Neural crest cell (in vitro differentiated cells): ENCODE results near the gene CACTIN. TPM values are rescaled to one million over a fixed set of nuclear protein-coding genes. Genes with fewer than 3 reads are reported as not detected.

Experiments
- DNase-seq: peaks from one replicate; pipeline ENCODE4 v3.0.0; 2021; ENCODE audit warnings: low read depth, mixed read lengths, low spot score
- H3K27ac Mint-ChIP-seq: one replicate; pipeline ENCODE4 v1.8.0; 2021; ENCODE audit warnings: mild to moderate bottlenecking, mixed read lengths; ENCODE audit not compliant: unreplicated experiment
- H3K27me3 Mint-ChIP-seq: 2 replicates; pipeline ENCODE4 v1.8.0; 2021; ENCODE audit warnings: low read depth, mild to moderate bottlenecking, mixed read lengths
- H3K36me3 Mint-ChIP-seq: 2 replicates; pipeline ENCODE4 v1.8.0; 2021; ENCODE audit warnings: low read depth, mild to moderate bottlenecking, mixed read lengths
- H3K4me1 Mint-ChIP-seq: 2 replicates; pipeline ENCODE4 v1.8.0; 2021; ENCODE audit warnings: mixed read lengths
- H3K4me3 Mint-ChIP-seq: one replicate; pipeline ENCODE4 v1.8.0; 2021; ENCODE audit warnings: mild to moderate bottlenecking, mixed read lengths
- H3K9me3 Mint-ChIP-seq: 2 replicates; pipeline ENCODE4 v1.8.0; 2021; ENCODE audit warnings: mixed read lengths
- CTCF ChIP-seq: fragments of 200-600 bp; sonication (generic); conservative IDR thresholded peaks from 2 replicates; pipeline ENCODE4 v1.5.0; 2021; ENCODE audit warnings: antibody characterized with exemption, mild to moderate bottlenecking
- total RNA-seq: library from RNA; stranded (reverse); gene quantifications from 2 replicates; pipeline ENCODE4 v1.2.1, GENCODE V29; 2021

The CACTIN gene
- total RNA-seq, 1 donor from 2014 or later = 33.5 TPM

DNA sequence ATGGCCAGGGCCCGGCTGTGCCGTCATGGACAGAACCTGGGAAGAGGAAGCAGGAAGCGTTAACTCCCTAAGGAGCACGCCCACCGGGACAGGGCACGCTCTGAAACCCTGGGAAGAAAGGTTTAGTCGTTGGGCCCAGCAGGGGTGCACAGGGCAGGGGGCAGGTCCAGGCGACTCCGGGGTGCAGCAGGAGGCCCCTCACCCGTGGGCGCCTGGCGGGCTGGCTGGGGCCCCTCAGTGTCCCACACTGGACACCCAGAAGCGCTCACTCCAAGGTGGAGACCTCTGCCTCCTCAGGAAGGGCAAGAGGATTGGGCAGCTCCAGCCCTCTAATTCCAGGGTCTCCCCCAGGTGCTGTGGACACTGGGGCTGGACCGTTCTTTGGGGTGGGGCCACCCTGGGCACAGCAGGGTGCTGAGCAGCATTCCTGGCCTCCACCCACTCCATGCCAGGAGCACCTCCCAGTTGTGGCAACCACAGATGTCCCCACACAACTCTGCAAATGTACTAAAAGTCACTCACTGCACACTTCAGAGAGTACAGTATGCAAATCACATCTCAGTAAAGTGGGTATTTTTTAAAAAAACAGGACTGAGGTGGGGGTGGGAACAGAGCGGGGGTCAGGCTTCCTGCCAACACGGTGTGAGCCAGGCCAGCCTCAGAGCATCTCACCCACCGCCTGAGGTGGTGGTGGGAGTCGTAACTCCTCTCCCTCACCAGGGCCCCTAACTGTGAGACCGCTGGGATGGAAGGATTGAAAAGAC lies 38.5 kb upstream of the CACTIN start:
- H3K27ac Mint-ChIP-seq = no peak overlapping the region
- no peak for DNase-seq
- no peaks in the 10 kb centered on the region for H3K27me3 Mint-ChIP-seq
- peaks cover 8% of the 10 kb centered on the region for H3K4me1 Mint-ChIP-seq
- TF ChIP-seq CTCF = no peak
- H3K36me3 Mint-ChIP-seq = no peaks in the 10 kb centered on the region
- H3K9me3 Mint-ChIP-seq = no peaks in the 10 kb centered on the region
- no peak overlapping the region for H3K4me3 Mint-ChIP-seq

DNA sequence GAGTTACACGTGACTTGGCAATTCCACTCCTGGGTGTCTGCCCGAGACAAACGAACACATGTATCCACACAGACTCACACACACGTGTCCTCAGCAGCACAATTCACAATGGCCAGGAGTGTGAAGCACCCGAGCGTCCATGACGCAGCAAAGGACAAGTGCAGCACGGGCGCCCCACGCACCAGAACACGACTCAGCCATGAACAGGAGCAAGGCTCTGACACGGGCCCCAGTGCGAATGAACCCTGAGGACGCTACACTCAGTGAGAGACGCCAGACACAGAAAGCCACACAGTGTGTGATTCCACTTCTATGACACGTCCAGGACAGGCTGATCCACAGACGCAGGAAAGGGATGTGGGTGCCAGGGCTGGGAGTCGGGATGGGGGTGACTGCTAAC lies 37.2 kb upstream of the CACTIN start:
- Mint-ChIP-seq H3K4me3 (no peak overlapping the region), H3K27me3 (no peaks in the 10 kb centered on the region), H3K9me3 (no peaks in the 10 kb centered on the region), H3K27ac (no peak overlapping the region), H3K4me1 (no peaks in the 10 kb centered on the region), H3K36me3 (no peaks in the 10 kb centered on the region)
- no peak for TF ChIP-seq CTCF
- no peak for DNase-seq

- no peak for DNase-seq
- no peaks in the 10 kb centered on the region for H3K4me1 Mint-ChIP-seq
- no peak overlapping the region for H3K4me3 Mint-ChIP-seq
- H3K27me3 Mint-ChIP-seq = no peaks in the 10 kb centered on the region
- no peaks in the 10 kb centered on the region for H3K9me3 Mint-ChIP-seq
- H3K36me3 Mint-ChIP-seq = no peaks in the 10 kb centered on the region
- TF ChIP-seq CTCF = no peak
- no peak overlapping the region for H3K27ac Mint-ChIP-seq
These were observed 35.0 kb upstream of the CACTIN start for GRCh38 chr19:3661284-3662238.

GRCh38 chr19:3660493-3661219 lies 34.1 kb upstream of the CACTIN start:
- Mint-ChIP-seq H3K4me1 (no peaks in the 10 kb centered on the region), H3K27me3 (no peaks in the 10 kb centered on the region), H3K4me3 (no peak overlapping the region), H3K9me3 (no peaks in the 10 kb centered on the region), H3K36me3 (no peaks in the 10 kb centered on the region), H3K27ac (no peak overlapping the region)
- no peak for TF ChIP-seq CTCF
- no peak for DNase-seq

DNA sequence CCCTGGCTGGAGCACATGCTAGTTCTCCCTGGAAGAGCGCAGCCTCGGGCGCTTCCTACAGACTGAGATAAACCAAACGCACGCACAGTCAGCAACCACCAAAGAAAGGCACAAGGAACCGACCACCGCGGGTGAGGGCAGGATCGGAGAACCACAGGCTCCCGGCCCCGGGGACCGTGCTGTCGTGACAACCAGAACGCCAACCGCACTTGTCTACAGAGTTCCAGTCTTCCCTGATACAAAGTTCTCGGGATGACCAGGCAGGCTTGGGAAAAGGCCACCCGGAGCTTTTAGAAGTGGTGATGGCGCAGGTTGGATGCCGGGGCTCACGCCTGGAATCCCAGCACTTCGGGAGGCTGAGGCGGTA lies 33.1 kb upstream of the CACTIN start:
- no peaks in the 10 kb centered on the region for H3K36me3 Mint-ChIP-seq
- no peaks in the 10 kb centered on the region for H3K4me1 Mint-ChIP-seq
- no peak overlapping the region for H3K4me3 Mint-ChIP-seq
- H3K27ac Mint-ChIP-seq = no peak overlapping the region
- H3K9me3 Mint-ChIP-seq = no peaks in the 10 kb centered on the region
- no peaks in the 10 kb centered on the region for H3K27me3 Mint-ChIP-seq
- no peak for TF ChIP-seq CTCF
- DNase-seq = no peak
